ENCODE measurements around the gene SLC1A2.

DNA sequence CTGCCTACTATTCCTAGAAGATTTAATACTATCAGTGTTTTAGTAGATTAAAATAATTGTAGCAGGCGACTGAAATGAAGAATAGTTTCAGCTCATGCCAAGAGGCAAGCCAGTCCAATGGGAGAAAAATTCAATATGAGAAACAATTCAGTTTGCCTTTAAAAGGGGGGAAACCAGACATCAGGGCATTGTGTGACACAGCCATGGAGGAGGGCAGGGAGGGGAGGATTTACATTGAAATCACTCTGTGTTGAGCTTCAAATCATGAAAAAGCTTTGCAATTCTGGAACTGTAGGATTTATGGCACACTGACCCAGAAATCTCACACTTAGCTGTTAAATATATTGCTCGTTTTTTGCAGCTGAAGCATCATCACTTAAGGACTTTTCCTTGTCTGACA lies 4.6 kb downstream of the SLC1A2 start:
- TF ChIP-seq OSR1 (CRISPR knock-in tag; IDR thresholded peaks at IDR 0.05): no peak
- TF ChIP-seq, protein P1, sequence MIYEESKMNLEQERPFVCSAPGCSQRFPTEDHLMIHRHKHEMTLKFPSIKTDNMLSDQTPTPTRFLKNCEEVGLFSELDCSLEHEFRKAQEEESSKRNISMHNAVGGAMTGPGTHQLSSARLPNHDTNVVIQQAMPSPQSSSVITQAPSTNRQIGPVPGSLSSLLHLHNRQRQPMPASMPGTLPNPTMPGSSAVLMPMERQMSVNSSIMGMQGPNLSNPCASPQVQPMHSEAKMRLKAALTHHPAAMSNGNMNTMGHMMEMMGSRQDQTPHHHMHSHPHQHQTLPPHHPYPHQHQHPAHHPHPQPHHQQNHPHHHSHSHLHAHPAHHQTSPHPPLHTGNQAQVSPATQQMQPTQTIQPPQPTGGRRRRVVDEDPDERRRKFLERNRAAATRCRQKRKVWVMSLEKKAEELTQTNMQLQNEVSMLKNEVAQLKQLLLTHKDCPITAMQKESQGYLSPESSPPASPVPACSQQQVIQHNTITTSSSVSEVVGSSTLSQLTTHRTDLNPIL (CRISPR knock-in tag; IDR thresholded peaks at IDR 0.05; ENCODE audit: low read depth): no peak

Measured in SK-N-SH treated with all-trans-retinoic acid at 6 μM for 48 hours (cell line).